ENCODE measurements around the gene NME3. TPM values are rescaled to one million over a fixed set of nuclear protein-coding genes. Genes with fewer than 3 reads are reported as not detected.

The NME3 gene
- total and polyA plus RNA-seq, 2 of the 13 experiments (the other 11 are each of a cell fraction or from before 2014, with no cell fraction given), result 10.4 to 15.9 TPM

GRCh38 chr16:1782408-1783264 is 11.3 kb upstream of the NME3 start, which contains the start of the genes NUBP2 and SPSB3 (continued):
- TF ChIP-seq HOXA3 (CRISPR knock-in tag; IDR thresholded peaks at IDR 0.05), result peak; percentile 94
- no peak for TF ChIP-seq CENPX (CRISPR knock-in tag; IDR thresholded peaks at IDR 0.05)
- TF ChIP-seq FOSL2 (CRISPR knock-in tag; IDR thresholded peaks at IDR 0.05), result peak; percentile 53
- TF ChIP-seq ZC3H4 (CRISPR knock-in tag; IDR thresholded peaks at IDR 0.05; ENCODE audit: borderline replicate concordance), result no peak
- TF ChIP-seq ARID3A (IDR thresholded peaks at IDR 0.05; ENCODE audit: low read depth, low read length), result no peak
- no peak for TF ChIP-seq ATF7 (IDR thresholded peaks at IDR 0.05)
- no peak for TF ChIP-seq ATF7 (CRISPR knock-in tag; IDR thresholded peaks at IDR 0.05)
- TF ChIP-seq CBX5 (CRISPR knock-in tag; IDR thresholded peaks at IDR 0.05; ENCODE audit: borderline replicate concordance), result peak; percentile 59; the same call in 1 of the 2 replicates
- TF ChIP-seq CEBPZ (IDR thresholded peaks at IDR 0.05; ENCODE audit: low read length), result peak; percentile 75
- peak; percentile 83 for TF ChIP-seq GMEB1 (CRISPR knock-in tag; IDR thresholded peaks at IDR 0.05; ENCODE audit: borderline replicate concordance)
- peak; percentile 98 for TF ChIP-seq CREM (IDR thresholded peaks at IDR 0.05)
- peak; percentile 75 for TF ChIP-seq CREM (CRISPR knock-in tag; IDR thresholded peaks at IDR 0.05)
- TF ChIP-seq ZNF781 (CRISPR knock-in tag; IDR thresholded peaks at IDR 0.05; ENCODE audit: borderline replicate concordance, not compliant biosample characterization), result no peak
- TF ChIP-seq CREB3 (CRISPR knock-in tag; IDR thresholded peaks at IDR 0.05), result no peak
- TF ChIP-seq SALL1 (CRISPR knock-in tag; IDR thresholded peaks at IDR 0.05), result peak; percentile 48

Data from HepG2 (cell line).